ENCODE data around the gene R3HDM1.

Gene R3HDM1

GRCh38 chr2:135552887-135553286, 21.6 kb downstream of the R3HDM1 start:
- Histone ChIP-seq H3K27me3 (no peaks in the 10 kb centered on the region), H3K9me3 (no peaks in the 10 kb centered on the region), H3K27ac (no peak overlapping the region), H3K4me1 (no peaks in the 10 kb centered on the region), H3K36me3 (no peaks in the 10 kb centered on the region), H3K4me3 (no peak overlapping the region)
- DNase-seq, result no peak
- TF ChIP-seq CTCF (IDR thresholded peaks at IDR 0.05), result no peak
- intact Hi-C loops (cut with DNase I; ENCODE audit: low total_unique reads), result no loop called here

DNA sequence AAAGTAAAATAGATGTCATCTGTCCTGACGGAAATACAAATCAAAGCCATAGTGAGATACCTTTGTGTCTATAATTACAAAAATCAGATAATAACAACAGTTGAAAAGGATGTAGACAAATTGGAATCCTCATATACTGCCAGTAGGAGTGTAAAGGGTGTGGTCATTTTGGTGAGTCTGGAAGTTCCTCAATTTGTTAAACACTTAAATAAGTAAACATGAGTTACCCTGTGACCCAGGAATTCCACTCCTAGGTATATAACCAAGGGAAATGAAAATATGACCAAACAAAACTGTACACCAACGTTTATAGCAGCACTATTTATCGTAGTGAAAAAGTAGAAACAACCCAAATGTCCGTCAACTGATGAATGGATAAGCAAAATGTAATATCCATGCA, 24.0 kb downstream of the R3HDM1 start:
- Histone ChIP-seq H3K27me3 (no peaks in the 10 kb centered on the region), H3K9me3 (no peaks in the 10 kb centered on the region), H3K4me3 (no peak overlapping the region), H3K4me1 (no peaks in the 10 kb centered on the region), H3K36me3 (no peaks in the 10 kb centered on the region), H3K27ac (no peak overlapping the region)
- TF ChIP-seq CTCF (IDR thresholded peaks at IDR 0.05), result no peak
- intact Hi-C loops (cut with DNase I; ENCODE audit: low total_unique reads), result no loop called here
- no peak for DNase-seq

GRCh38 chr2:135557530-135557929, 26.2 kb downstream of the R3HDM1 start:
- TF ChIP-seq CTCF (IDR thresholded peaks at IDR 0.05), result no peak
- Histone ChIP-seq H3K36me3 (no peaks in the 10 kb centered on the region), H3K4me3 (no peak overlapping the region), H3K27me3 (no peaks in the 10 kb centered on the region), H3K9me3 (no peaks in the 10 kb centered on the region), H3K27ac (no peak overlapping the region), H3K4me1 (no peaks in the 10 kb centered on the region)
- intact Hi-C loops (cut with DNase I; ENCODE audit: low total_unique reads), result no loop called here
- DNase-seq, result no peak

GRCh38 chr2:135561925-135562324, 30.6 kb downstream of the R3HDM1 start:
- H3K9me3 ChIP-seq, result no peaks in the 10 kb centered on the region
- H3K4me3 ChIP-seq, result no peak overlapping the region
- no peak overlapping the region for H3K27ac ChIP-seq
- intact Hi-C loops (cut with DNase I; ENCODE audit: low total_unique reads), result no loop called here
- DNase-seq, result no peak
- H3K4me1 ChIP-seq, result no peaks in the 10 kb centered on the region
- no peaks in the 10 kb centered on the region for H3K36me3 ChIP-seq
- no peak for TF ChIP-seq CTCF (IDR thresholded peaks at IDR 0.05)
- H3K27me3 ChIP-seq, result no peaks in the 10 kb centered on the region

GRCh38 chr2:135563793-135564192, 32.5 kb downstream of the R3HDM1 start:
- Histone ChIP-seq H3K4me3 (no peak overlapping the region), H3K27ac (no peak overlapping the region), H3K36me3 (no peaks in the 10 kb centered on the region), H3K4me1 (no peaks in the 10 kb centered on the region), H3K27me3 (no peaks in the 10 kb centered on the region), H3K9me3 (no peaks in the 10 kb centered on the region)
- TF ChIP-seq CTCF (IDR thresholded peaks at IDR 0.05), result no peak
- intact Hi-C loops (cut with DNase I; ENCODE audit: low total_unique reads), result no loop called here
- no peak for DNase-seq

GRCh38 chr2:135570884-135571283, 39.6 kb downstream of the R3HDM1 start:
- no peaks in the 10 kb centered on the region for H3K9me3 ChIP-seq
- no peaks in the 10 kb centered on the region for H3K4me1 ChIP-seq
- no peak for DNase-seq
- intact Hi-C loops (cut with DNase I; ENCODE audit: low total_unique reads), result no loop called here
- no peak overlapping the region for H3K27ac ChIP-seq
- TF ChIP-seq CTCF (IDR thresholded peaks at IDR 0.05), result no peak
- H3K4me3 ChIP-seq, result no peak overlapping the region
- no peaks in the 10 kb centered on the region for H3K27me3 ChIP-seq
- H3K36me3 ChIP-seq, result peaks cover 0 to 10% (median 6%) of the 10 kb centered on the region in 3 donors

Measured in tibial artery (tissue), 4 donors.